ENCODE data around the gene SCN5A. TPM values are rescaled to one million over a fixed set of nuclear protein-coding genes. Genes with fewer than 3 reads are reported as not detected.

Gene SCN5A
- total RNA-seq, 1 donor from 2014 or later: not detected

GRCh38 chr3:38648024-38648658 is 1.3 kb downstream of the SCN5A start:
- DNase-seq: no peak
- ChIA-PET CTCF (no interaction called here), POLR2A (no interaction called here)
- H3K9me3 Mint-ChIP-seq: no peaks in the 10 kb centered on the region
- H3K36me3 Mint-ChIP-seq (ENCODE audit: low read depth): no peaks in the 10 kb centered on the region
- H3K4me3 Mint-ChIP-seq: no peak overlapping the region
- ATAC-seq (ENCODE audit: low read depth): no peak
- no peak overlapping the region for H3K27ac Mint-ChIP-seq
- H3K27me3 Mint-ChIP-seq: peaks cover 8% of the 10 kb centered on the region
- peaks cover 7% of the 10 kb centered on the region for H3K4me1 Mint-ChIP-seq
- TF ChIP-seq, protein P1, sequence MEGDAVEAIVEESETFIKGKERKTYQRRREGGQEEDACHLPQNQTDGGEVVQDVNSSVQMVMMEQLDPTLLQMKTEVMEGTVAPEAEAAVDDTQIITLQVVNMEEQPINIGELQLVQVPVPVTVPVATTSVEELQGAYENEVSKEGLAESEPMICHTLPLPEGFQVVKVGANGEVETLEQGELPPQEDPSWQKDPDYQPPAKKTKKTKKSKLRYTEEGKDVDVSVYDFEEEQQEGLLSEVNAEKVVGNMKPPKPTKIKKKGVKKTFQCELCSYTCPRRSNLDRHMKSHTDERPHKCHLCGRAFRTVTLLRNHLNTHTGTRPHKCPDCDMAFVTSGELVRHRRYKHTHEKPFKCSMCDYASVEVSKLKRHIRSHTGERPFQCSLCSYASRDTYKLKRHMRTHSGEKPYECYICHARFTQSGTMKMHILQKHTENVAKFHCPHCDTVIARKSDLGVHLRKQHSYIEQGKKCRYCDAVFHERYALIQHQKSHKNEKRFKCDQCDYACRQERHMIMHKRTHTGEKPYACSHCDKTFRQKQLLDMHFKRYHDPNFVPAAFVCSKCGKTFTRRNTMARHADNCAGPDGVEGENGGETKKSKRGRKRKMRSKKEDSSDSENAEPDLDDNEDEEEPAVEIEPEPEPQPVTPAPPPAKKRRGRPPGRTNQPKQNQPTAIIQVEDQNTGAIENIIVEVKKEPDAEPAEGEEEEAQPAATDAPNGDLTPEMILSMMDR (IDR thresholded peaks at IDR 0.05): no peak
- intact Hi-C loops (cut with micrococcal nuclease): no loop called here

GRCh38 chr3:38647217-38647970 is 2.1 kb downstream of the SCN5A start:
- intact Hi-C loops (cut with micrococcal nuclease): no loop called here
- CTCF ChIA-PET: interaction anchor here (1.1 kb wide), 1 partner anchor 641 kb away, joined by 3 read pairs; no protein-coding TSS in a partner anchor
- DNase-seq (no peak), ATAC-seq (ENCODE audit: low read depth) (no peak)
- no peak overlapping the region for H3K4me3 Mint-ChIP-seq
- H3K36me3 Mint-ChIP-seq (ENCODE audit: low read depth): no peaks in the 10 kb centered on the region
- POLR2A ChIA-PET: no interaction called here
- H3K4me1 Mint-ChIP-seq: peaks cover 7% of the 10 kb centered on the region
- peaks cover 5% of the 10 kb centered on the region for H3K27me3 Mint-ChIP-seq
- H3K27ac Mint-ChIP-seq: no peak overlapping the region
- H3K9me3 Mint-ChIP-seq: no peaks in the 10 kb centered on the region
- TF ChIP-seq, protein P1 (IDR thresholded peaks at IDR 0.05): no peak

DNA sequence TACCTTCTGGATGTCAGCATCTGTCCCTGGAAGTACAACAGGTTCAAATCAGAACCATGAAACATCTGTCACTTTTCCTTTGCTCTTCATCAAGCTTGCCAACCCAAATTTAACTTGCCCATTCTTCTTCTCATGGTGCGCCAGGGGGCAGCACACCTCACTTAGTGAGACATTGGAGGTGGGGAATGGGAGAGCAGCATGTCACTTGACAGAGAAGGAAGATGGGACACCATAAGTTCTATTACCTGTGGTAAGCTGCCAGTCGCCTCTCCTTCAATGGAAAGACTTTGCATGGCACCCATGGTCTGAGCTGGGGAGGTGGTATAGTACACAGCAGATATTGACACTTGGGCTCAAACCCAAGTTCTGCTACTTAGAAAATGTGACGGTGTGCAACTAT is 2.9 kb downstream of the SCN5A start:
- H3K36me3 Mint-ChIP-seq (ENCODE audit: low read depth): no peaks in the 10 kb centered on the region
- ATAC-seq (ENCODE audit: low read depth): no peak
- POLR2A ChIA-PET: no interaction called here

DNA sequence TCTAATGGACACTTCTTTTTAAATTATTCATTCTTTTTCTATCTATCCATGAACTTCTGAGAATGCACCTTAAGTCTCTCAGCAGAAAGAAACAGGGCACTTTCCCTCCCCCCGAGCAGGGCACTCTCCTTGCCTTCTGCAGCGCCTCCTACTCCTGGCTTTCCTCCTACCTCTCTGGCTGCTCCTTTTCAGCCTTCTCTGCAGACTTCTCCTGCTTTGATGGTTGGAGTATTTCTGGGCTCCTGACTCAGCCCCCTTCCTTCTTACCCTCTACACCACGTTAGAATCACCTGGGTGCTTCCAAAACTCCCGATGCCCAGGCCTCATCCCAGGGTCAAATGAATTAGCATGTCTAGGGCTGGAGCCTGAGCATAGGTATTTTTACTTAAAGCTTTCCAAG is 3.4 kb downstream of the SCN5A start:
- ATAC-seq (ENCODE audit: low read depth): no peak
- DNase-seq: no peak
- H3K4me3 Mint-ChIP-seq: no peak overlapping the region
- POLR2A ChIA-PET: no interaction called here
- no peaks in the 10 kb centered on the region for H3K36me3 Mint-ChIP-seq (ENCODE audit: low read depth)
- TF ChIP-seq, protein P1 (IDR thresholded peaks at IDR 0.05): no peak
- peaks cover 2% of the 10 kb centered on the region for H3K27me3 Mint-ChIP-seq
- H3K27ac Mint-ChIP-seq: no peak overlapping the region
- peaks cover 6% of the 10 kb centered on the region for H3K4me1 Mint-ChIP-seq
- intact Hi-C loops (cut with micrococcal nuclease): no loop called here
- CTCF ChIA-PET: interaction anchor here (0.8 to 1.1 kb wide), 3 partner anchors 10 to 642 kb away, joined by 3 read pairs; no protein-coding TSS in a partner anchor
- H3K9me3 Mint-ChIP-seq: no peaks in the 10 kb centered on the region

More for the DNA sequence above, 2.9 kb downstream of the SCN5A start:
- no peaks in the 10 kb centered on the region for H3K9me3 Mint-ChIP-seq
- intact Hi-C loops (cut with micrococcal nuclease): no loop called here
- H3K4me1 Mint-ChIP-seq: peaks cover 7% of the 10 kb centered on the region
- no peak for DNase-seq
- peaks cover 2% of the 10 kb centered on the region for H3K27me3 Mint-ChIP-seq
- H3K4me3 Mint-ChIP-seq: no peak overlapping the region
- CTCF ChIA-PET: interaction anchor here (0.8 to 1.1 kb wide), 3 partner anchors 9 to 642 kb away, joined by 3 read pairs; no protein-coding TSS in a partner anchor
- no peak overlapping the region for H3K27ac Mint-ChIP-seq
- TF ChIP-seq, protein P1 (IDR thresholded peaks at IDR 0.05): no peak

GRCh38 chr3:38645601-38646000 is 3.9 kb downstream of the SCN5A start:
- Mint-ChIP-seq H3K4me1 (peaks cover 5% of the 10 kb centered on the region), H3K36me3 (ENCODE audit: low read depth) (no peaks in the 10 kb centered on the region), H3K9me3 (no peaks in the 10 kb centered on the region), H3K27me3 (peaks cover 2% of the 10 kb centered on the region), H3K4me3 (no peak overlapping the region), H3K27ac (no peak overlapping the region)
- TF ChIP-seq, protein P1 (IDR thresholded peaks at IDR 0.05): no peak
- DNase-seq (no peak), ATAC-seq (ENCODE audit: low read depth) (no peak)
- ChIA-PET POLR2A (no interaction called here), CTCF (interaction anchor here (1.1 kb wide), 1 partner anchor 354 kb away, joined by 3 read pairs; no protein-coding TSS in a partner anchor)
- intact Hi-C loops (cut with micrococcal nuclease): no loop called here
